HG02623 (cell line): ENCODE results near the gene OR1J2.

Experiments used
- ATAC-seq: cut with Tn5 transposase; IDR thresholded peaks from one replicate; pipeline ENCODE4 v1.9.1; 2021; ENCODE audit warnings: moderate library complexity; ENCODE audit not compliant: unreplicated experiment

OR1J2 gene

DNA sequence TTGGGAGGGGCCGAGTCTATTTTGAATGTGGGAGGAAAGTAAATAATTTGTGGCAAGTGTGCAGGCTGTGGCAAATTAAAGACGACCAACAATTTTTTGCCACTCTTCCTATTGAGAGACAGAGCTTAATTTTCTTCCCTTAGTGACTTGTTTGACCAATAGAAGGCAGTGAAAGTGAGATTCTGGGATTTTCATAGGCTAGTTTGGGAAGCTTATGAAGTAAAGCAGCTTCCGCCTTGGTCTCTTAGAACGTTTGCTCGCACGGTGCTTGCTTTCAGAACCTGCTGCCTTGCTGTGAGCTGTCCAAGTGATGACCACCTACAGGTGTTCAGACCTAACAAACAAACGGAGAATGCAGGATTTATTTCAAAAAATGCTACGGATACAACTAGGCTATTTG lies 35.6 kb downstream of the OR1J2 start:
- ATAC-seq, result no peak

DNA sequence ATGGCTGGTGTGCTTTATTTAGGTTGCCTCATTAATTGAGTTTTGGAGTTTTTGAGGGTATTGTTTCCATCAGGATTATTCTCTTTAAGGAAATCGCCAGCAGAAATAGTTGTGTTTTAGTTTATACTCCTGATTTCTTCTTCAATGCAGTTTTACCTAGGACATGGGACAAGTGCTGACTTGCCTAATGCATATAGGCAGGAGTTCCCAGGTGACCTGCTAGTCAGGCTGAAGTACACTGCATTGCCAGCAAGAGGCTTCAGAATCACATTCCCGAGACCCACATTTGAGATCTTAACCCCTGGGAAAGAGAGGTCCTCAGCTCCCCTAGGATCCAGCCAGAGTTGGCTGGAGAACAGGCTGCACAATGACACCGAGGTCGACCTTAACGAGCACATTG lies 40.8 kb downstream of the OR1J2 start:
- ATAC-seq, result no peak

DNA sequence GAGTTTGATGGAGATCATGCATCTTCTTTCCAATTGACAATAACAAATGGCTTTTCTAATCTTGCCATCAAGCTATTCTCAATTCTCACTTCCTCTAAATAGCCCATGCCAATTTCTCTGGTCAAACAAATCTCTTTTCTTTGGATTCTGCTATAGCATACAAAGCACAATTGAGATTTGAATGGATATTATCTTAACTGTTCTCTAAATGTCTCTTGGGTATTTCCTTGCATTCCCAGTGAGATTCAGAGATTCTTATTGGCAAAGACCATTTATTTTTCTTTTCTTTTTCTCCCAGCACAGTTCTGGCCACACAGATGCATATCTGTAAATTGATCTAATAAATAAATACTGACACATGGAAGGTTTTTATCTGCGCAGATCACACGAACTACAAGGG lies 42.2 kb downstream of the OR1J2 start, which contains the start of gene OR1N2:
TSS of gene OR1N2 (plus strand) at position 301 of the 400 bp plus-strand sequence. CDS start 100 bp downstream, outside the sequence.
- no peak for ATAC-seq
